ENCODE measurements around the gene ASB1. TPM values are rescaled to one million over a fixed set of nuclear protein-coding genes. Genes with fewer than 3 reads are reported as not detected.

The ASB1 gene
- total RNA-seq, 1 experiment from 2014 or later = 28.9 TPM

GRCh38 chr2:238456970-238457926 lies 30.5 kb downstream of the ASB1 start:
- no peaks in the 10 kb centered on the region for H3K27me3 ChIP-seq (ENCODE audit: low read length)
- CTCF ChIA-PET = no interaction called here
- H3K79me2 ChIP-seq (ENCODE audit: low read length) = no peaks in the 10 kb centered on the region
- no peak overlapping the region for H3K27ac ChIP-seq (ENCODE audit: low read length)
- no peaks in the 10 kb centered on the region for H4K20me1 ChIP-seq (ENCODE audit: low read length)
- no peak for ATAC-seq
- BruUV-seq (replicated peaks) = no TSS peak
- no peak for DNase-seq
- no peak overlapping the region for H3K4me2 ChIP-seq (ENCODE audit: low read length)
- no peak overlapping the region for H2AFZ ChIP-seq (ENCODE audit: low read length)
- no peak overlapping the region for H3K4me3 ChIP-seq (ENCODE audit: low read length)
- no peak for TF ChIP-seq CTCF (conservative IDR thresholded peaks at IDR 0.05; ENCODE audit: low read depth, low read length)
- TF ChIP-seq EZH2phosphoT487 (IDR thresholded peaks at IDR 0.05; ENCODE audit: borderline replicate concordance, low read length) = no peak
- no peak for TF ChIP-seq EZH2 (IDR thresholded peaks at IDR 0.05; ENCODE audit: low read length, unreplicated experiment)
- no peaks in the 10 kb centered on the region for H3K9me2 ChIP-seq (replicated peaks; ENCODE audit: low read length)
- H3K36me3 ChIP-seq (ENCODE audit: low read depth, low read length) = peaks cover 6% of the 10 kb centered on the region
- no peak overlapping the region for H3K9ac ChIP-seq (ENCODE audit: low read length)
- no peaks in the 10 kb centered on the region for H3K4me1 ChIP-seq (ENCODE audit: insufficient read depth, low read length)
- no peaks in the 10 kb centered on the region for H3F3A ChIP-seq (ENCODE audit: low read length, unreplicated experiment)
- H3K9me3 ChIP-seq (ENCODE audit: low read length) = no peaks in the 10 kb centered on the region
- intact Hi-C loops (cut with micrococcal nuclease) = no loop called here
- POLR2A ChIA-PET (ENCODE audit: unreplicated experiment) = no interaction called here

GRCh38 chr2:238457927-238458324 lies 31.2 kb downstream of the ASB1 start:
- Histone ChIP-seq H3K27ac (ENCODE audit: low read length) (no peak overlapping the region), H3K4me3 (ENCODE audit: low read length) (no peak overlapping the region), H3K4me1 (ENCODE audit: insufficient read depth, low read length) (no peaks in the 10 kb centered on the region), H4K20me1 (ENCODE audit: low read length) (no peaks in the 10 kb centered on the region), H3F3A (ENCODE audit: low read length, unreplicated experiment) (no peaks in the 10 kb centered on the region), H3K79me2 (ENCODE audit: low read length) (no peaks in the 10 kb centered on the region), H3K27me3 (ENCODE audit: low read length) (no peaks in the 10 kb centered on the region), H3K9me2 (replicated peaks; ENCODE audit: low read length) (no peaks in the 10 kb centered on the region), H3K4me2 (ENCODE audit: low read length) (no peak overlapping the region), H2AFZ (ENCODE audit: low read length) (no peak overlapping the region), H3K9ac (ENCODE audit: low read length) (no peak overlapping the region), H3K9me3 (ENCODE audit: low read length) (no peaks in the 10 kb centered on the region), H3K36me3 (ENCODE audit: low read depth, low read length) (no peaks in the 10 kb centered on the region)
- POLR2A ChIA-PET (ENCODE audit: unreplicated experiment) = no interaction called here
- no peak for TF ChIP-seq CTCF (conservative IDR thresholded peaks at IDR 0.05; ENCODE audit: low read depth, low read length)
- TF ChIP-seq EZH2 (IDR thresholded peaks at IDR 0.05; ENCODE audit: low read length, unreplicated experiment) = no peak
- no peak for TF ChIP-seq EZH2phosphoT487 (IDR thresholded peaks at IDR 0.05; ENCODE audit: borderline replicate concordance, low read length)
- DNase-seq (no peak), ATAC-seq (no peak; the same call in 1 of the 2 replicates)
- intact Hi-C loops (cut with micrococcal nuclease) = no loop called here
- no TSS peak for BruUV-seq (replicated peaks)
- CTCF ChIA-PET = no interaction called here

DNA sequence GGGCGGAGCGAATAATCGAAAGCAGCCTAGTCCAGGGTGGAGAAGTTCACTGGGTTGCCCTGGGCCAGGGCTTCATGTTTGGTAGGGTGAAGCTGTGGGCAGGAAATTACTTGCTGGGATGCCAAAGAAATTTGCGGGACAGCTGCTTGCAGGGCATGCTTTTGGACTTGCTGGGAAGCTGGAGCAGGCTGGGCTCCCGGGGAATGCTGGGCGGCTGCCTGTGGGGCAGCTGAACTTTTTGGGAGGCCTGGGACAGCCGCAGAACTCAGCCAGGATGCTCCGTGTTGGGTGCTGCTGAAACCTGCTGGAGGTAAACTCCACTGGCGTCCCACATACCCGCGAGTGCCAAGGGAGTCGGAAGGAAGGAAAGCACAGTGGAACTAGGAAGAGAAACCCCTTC lies 31.9 kb downstream of the ASB1 start:
- TF ChIP-seq CTCF (conservative IDR thresholded peaks at IDR 0.05; ENCODE audit: low read depth, low read length) (no peak), EZH2phosphoT487 (IDR thresholded peaks at IDR 0.05; ENCODE audit: borderline replicate concordance, low read length) (no peak), EZH2 (IDR thresholded peaks at IDR 0.05; ENCODE audit: low read length, unreplicated experiment) (no peak)
- Histone ChIP-seq H3K9me2 (replicated peaks; ENCODE audit: low read length) (no peaks in the 10 kb centered on the region), H3K9ac (ENCODE audit: low read length) (no peak overlapping the region), H3K9me3 (ENCODE audit: low read length) (no peaks in the 10 kb centered on the region), H3F3A (ENCODE audit: low read length, unreplicated experiment) (no peaks in the 10 kb centered on the region), H3K27ac (ENCODE audit: low read length) (no peak overlapping the region), H2AFZ (ENCODE audit: low read length) (no peak overlapping the region), H3K79me2 (ENCODE audit: low read length) (no peaks in the 10 kb centered on the region), H3K4me3 (ENCODE audit: low read length) (no peak overlapping the region), H3K27me3 (ENCODE audit: low read length) (no peaks in the 10 kb centered on the region), H3K36me3 (ENCODE audit: low read depth, low read length) (no peaks in the 10 kb centered on the region), H3K4me2 (ENCODE audit: low read length) (no peak overlapping the region), H3K4me1 (ENCODE audit: insufficient read depth, low read length) (no peaks in the 10 kb centered on the region), H4K20me1 (ENCODE audit: low read length) (no peaks in the 10 kb centered on the region)
- ChIA-PET CTCF (no interaction called here), POLR2A (ENCODE audit: unreplicated experiment) (no interaction called here)
- ATAC-seq (no peak), DNase-seq (no peak)
- intact Hi-C loops (cut with micrococcal nuclease) = no loop called here
- BruUV-seq (replicated peaks) = no TSS peak
